HepG2 (cell line): Measurements from ENCODE around the gene CHN1. TPM values are rescaled to one million over a fixed set of nuclear protein-coding genes. Genes with fewer than 3 reads are reported as not detected.
A peak's percentile ranks its signal among the peaks of the same experiment; 100 is the strongest.

Experiments used
- CCDC6 ChIP-seq: sonication (generic); formaldehyde crosslinking; IDR thresholded peaks from 2 replicates; pipeline ENCODE4 v1.8.1; 2022; ENCODE audit warnings: mild to moderate bottlenecking, missing genetic modification reagents, moderate library complexity
- CREBL2 ChIP-seq: sonication (generic); formaldehyde crosslinking; IDR thresholded peaks from 2 replicates; pipeline ENCODE4 v1.8.1; 2023; ENCODE audit warnings: missing genetic modification reagents, mild to moderate bottlenecking, borderline replicate concordance
- EHMT2 ChIP-seq: fragments of 200-600 bp; sonication (generic); IDR thresholded peaks from 2 replicates; pipeline ENCODE4 v1.7.0; 2017; ENCODE audit warnings: antibody characterized with exemption, low read depth, low read length, borderline replicate concordance
- IRX3 ChIP-seq: sonication (generic); formaldehyde crosslinking; IDR thresholded peaks from 2 replicates; pipeline ENCODE4 v1.8.1; 2023; ENCODE audit warnings: mild to moderate bottlenecking, low read depth, missing genetic modification reagents, borderline replicate concordance
- MYNN ChIP-seq: sonication (generic); formaldehyde crosslinking; IDR thresholded peaks from 2 replicates; pipeline ENCODE4 v1.4.0; 2020; ENCODE audit warnings: mild to moderate bottlenecking, low read depth, missing genetic modification reagents
- NFE2 ChIP-seq: sonication (generic); formaldehyde crosslinking; IDR thresholded peaks from 2 replicates; pipeline ENCODE4 v1.4.0; 2020; ENCODE audit warnings: missing genetic modification reagents
- SKI ChIP-seq: fragments of 450-650 bp; IDR thresholded peaks from one replicate; pipeline ENCODE4 v1.6.1; 2018; ENCODE audit warnings: mild to moderate bottlenecking; ENCODE audit not compliant: partially characterized antibody
- SMAD3 ChIP-seq: sonication (generic); formaldehyde crosslinking; IDR thresholded peaks from 2 replicates; pipeline ENCODE4 v1.4.0; 2020; ENCODE audit warnings: missing genetic modification reagents
- SNAPC2 ChIP-seq: sonication (generic); formaldehyde crosslinking; IDR thresholded peaks from 2 replicates; pipeline ENCODE4 v1.8.1; 2022; ENCODE audit warnings: mild to moderate bottlenecking, missing genetic modification reagents
- YEATS4 ChIP-seq: sonication (generic); formaldehyde crosslinking; IDR thresholded peaks from 2 replicates; pipeline ENCODE4 v1.4.0; 2020; ENCODE audit warnings: missing genetic modification reagents, borderline replicate concordance
- ZNF263 ChIP-seq: sonication (generic); formaldehyde crosslinking; IDR thresholded peaks from 2 replicates; pipeline ENCODE4 v1.4.0; 2020; ENCODE audit warnings: missing genetic modification reagents
- ZNF740 ChIP-seq: sonication (generic); formaldehyde crosslinking; IDR thresholded peaks from 2 replicates; pipeline ENCODE4 v1.4.0; 2020; ENCODE audit warnings: missing genetic modification reagents
- polyA plus RNA-seq, 8 experiments: library from polyadenylated mRNA; depleted of rRNA in 3 of 8; stranded (reverse) in 7 of 8; unstranded in 1 of 8; fragments of >200 nt; fragmentation: Illumina TruSeq in 4 of 8; extraction: Trizol in 4 of 8; gene quantifications; 2 replicates each; pipeline versions ENCODE4 v1.2.1 to v1.2.3, GENCODE V29; 2011 to 2016; ENCODE audit warnings: low read depth in 4 of 8, missing spikeins in 1 of 8, mixed read lengths in 1 of 8; ENCODE audit not compliant: insufficient read depth in 1 of 8
- total RNA-seq, 5 experiments: library from RNA; depleted of rRNA; stranded (reverse); fragments of >200 nt; fragmentation: Illumina TruSeq; extraction: Trizol; gene quantifications; 2 replicates each; pipeline ENCODE4 v1.2.3, GENCODE V29; 2016; ENCODE audit warnings: low read depth in 1 of 5
- TF ChIP-seq, protein P1 (sequence below): IDR thresholded peaks from 2 replicates; pipeline ENCODE4 v1.6.1; 2016; ENCODE audit warnings: low read depth, control low read depth
- TF ChIP-seq, protein P2 (sequence below): IDR thresholded peaks from 2 replicates; pipeline ENCODE4 v1.4.0; 2020; ENCODE audit warnings: mild to moderate bottlenecking, missing genetic modification reagents
- TF ChIP-seq, protein P3 (sequence below): sonication (generic); formaldehyde crosslinking; IDR thresholded peaks from 2 replicates; pipeline ENCODE4 v1.4.0; 2020; ENCODE audit warnings: missing genetic modification reagents, mild to moderate bottlenecking, borderline replicate concordance
- TF ChIP-seq, protein P4 (sequence below): sonication (generic); formaldehyde crosslinking; IDR thresholded peaks from 2 replicates; pipeline ENCODE4 v1.4.0; 2020; ENCODE audit warnings: missing genetic modification reagents, borderline replicate concordance

CHN1 gene
- total and polyA plus RNA-seq, 2 of the 13 experiments (the other 11 are each of a cell fraction or from before 2014, with no cell fraction given), result 2.8 to 3.5 TPM

GRCh38 chr2:175004980-175005732 lies at the start of gene CHN1 (continued):
- TF ChIP-seq, protein P1, sequence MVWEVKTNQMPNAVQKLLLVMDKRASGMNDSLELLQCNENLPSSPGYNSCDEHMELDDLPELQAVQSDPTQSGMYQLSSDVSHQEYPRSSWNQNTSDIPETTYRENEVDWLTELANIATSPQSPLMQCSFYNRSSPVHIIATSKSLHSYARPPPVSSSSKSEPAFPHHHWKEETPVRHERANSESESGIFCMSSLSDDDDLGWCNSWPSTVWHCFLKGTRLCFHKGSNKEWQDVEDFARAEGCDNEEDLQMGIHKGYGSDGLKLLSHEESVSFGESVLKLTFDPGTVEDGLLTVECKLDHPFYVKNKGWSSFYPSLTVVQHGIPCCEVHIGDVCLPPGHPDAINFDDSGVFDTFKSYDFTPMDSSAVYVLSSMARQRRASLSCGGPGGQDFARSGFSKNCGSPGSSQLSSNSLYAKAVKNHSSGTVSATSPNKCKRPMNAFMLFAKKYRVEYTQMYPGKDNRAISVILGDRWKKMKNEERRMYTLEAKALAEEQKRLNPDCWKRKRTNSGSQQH (CRISPR knock-in tag), result no peak
- no peak for TF ChIP-seq MYNN (CRISPR knock-in tag)
- TF ChIP-seq YEATS4, result peak; percentile 67; the same call in 1 of the 2 replicates
- no peak for TF ChIP-seq CREBL2 (CRISPR knock-in tag)
- TF ChIP-seq NFE2, result no peak
- TF ChIP-seq, protein P2, sequence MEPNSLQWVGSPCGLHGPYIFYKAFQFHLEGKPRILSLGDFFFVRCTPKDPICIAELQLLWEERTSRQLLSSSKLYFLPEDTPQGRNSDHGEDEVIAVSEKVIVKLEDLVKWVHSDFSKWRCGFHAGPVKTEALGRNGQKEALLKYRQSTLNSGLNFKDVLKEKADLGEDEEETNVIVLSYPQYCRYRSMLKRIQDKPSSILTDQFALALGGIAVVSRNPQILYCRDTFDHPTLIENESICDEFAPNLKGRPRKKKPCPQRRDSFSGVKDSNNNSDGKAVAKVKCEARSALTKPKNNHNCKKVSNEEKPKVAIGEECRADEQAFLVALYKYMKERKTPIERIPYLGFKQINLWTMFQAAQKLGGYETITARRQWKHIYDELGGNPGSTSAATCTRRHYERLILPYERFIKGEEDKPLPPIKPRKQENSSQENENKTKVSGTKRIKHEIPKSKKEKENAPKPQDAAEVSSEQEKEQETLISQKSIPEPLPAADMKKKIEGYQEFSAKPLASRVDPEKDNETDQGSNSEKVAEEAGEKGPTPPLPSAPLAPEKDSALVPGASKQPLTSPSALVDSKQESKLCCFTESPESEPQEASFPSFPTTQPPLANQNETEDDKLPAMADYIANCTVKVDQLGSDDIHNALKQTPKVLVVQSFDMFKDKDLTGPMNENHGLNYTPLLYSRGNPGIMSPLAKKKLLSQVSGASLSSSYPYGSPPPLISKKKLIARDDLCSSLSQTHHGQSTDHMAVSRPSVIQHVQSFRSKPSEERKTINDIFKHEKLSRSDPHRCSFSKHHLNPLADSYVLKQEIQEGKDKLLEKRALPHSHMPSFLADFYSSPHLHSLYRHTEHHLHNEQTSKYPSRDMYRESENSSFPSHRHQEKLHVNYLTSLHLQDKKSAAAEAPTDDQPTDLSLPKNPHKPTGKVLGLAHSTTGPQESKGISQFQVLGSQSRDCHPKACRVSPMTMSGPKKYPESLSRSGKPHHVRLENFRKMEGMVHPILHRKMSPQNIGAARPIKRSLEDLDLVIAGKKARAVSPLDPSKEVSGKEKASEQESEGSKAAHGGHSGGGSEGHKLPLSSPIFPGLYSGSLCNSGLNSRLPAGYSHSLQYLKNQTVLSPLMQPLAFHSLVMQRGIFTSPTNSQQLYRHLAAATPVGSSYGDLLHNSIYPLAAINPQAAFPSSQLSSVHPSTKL (CRISPR knock-in tag), result no peak; the same call in 1 of the 2 replicates
- TF ChIP-seq ZNF740 (CRISPR knock-in tag), result no peak
- TF ChIP-seq, protein P3, sequence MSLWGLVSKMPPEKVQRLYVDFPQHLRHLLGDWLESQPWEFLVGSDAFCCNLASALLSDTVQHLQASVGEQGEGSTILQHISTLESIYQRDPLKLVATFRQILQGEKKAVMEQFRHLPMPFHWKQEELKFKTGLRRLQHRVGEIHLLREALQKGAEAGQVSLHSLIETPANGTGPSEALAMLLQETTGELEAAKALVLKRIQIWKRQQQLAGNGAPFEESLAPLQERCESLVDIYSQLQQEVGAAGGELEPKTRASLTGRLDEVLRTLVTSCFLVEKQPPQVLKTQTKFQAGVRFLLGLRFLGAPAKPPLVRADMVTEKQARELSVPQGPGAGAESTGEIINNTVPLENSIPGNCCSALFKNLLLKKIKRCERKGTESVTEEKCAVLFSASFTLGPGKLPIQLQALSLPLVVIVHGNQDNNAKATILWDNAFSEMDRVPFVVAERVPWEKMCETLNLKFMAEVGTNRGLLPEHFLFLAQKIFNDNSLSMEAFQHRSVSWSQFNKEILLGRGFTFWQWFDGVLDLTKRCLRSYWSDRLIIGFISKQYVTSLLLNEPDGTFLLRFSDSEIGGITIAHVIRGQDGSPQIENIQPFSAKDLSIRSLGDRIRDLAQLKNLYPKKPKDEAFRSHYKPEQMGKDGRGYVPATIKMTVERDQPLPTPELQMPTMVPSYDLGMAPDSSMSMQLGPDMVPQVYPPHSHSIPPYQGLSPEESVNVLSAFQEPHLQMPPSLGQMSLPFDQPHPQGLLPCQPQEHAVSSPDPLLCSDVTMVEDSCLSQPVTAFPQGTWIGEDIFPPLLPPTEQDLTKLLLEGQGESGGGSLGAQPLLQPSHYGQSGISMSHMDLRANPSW (CRISPR knock-in tag), result no peak
- TF ChIP-seq SNAPC2 (CRISPR knock-in tag), result no peak
- no peak for TF ChIP-seq SMAD3 (CRISPR knock-in tag)
- TF ChIP-seq, protein P4, sequence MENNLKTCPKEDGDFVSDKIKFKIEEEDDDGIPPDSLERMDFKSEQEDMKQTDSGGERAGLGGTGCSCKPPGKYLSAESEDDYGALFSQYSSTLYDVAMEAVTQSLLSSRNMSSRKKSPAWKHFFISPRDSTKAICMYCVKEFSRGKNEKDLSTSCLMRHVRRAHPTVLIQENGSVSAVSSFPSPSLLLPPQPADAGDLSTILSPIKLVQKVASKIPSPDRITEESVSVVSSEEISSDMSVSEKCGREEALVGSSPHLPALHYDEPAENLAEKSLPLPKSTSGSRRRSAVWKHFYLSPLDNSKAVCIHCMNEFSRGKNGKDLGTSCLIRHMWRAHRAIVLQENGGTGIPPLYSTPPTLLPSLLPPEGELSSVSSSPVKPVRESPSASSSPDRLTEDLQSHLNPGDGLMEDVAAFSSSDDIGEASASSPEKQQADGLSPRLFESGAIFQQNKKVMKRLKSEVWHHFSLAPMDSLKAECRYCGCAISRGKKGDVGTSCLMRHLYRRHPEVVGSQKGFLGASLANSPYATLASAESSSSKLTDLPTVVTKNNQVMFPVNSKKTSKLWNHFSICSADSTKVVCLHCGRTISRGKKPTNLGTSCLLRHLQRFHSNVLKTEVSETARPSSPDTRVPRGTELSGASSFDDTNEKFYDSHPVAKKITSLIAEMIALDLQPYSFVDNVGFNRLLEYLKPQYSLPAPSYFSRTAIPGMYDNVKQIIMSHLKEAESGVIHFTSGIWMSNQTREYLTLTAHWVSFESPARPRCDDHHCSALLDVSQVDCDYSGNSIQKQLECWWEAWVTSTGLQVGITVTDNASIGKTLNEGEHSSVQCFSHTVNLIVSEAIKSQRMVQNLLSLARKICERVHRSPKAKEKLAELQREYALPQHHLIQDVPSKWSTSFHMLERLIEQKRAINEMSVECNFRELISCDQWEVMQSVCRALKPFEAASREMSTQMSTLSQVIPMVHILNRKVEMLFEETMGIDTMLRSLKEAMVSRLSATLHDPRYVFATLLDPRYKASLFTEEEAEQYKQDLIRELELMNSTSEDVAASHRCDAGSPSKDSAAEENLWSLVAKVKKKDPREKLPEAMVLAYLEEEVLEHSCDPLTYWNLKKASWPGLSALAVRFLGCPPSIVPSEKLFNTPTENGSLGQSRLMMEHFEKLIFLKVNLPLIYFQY (CRISPR knock-in tag), result no peak
- peak; percentile 30 for TF ChIP-seq SKI
- TF ChIP-seq ZNF263 (CRISPR knock-in tag), result peak; percentile 79
- TF ChIP-seq EHMT2, result no peak
- TF ChIP-seq CCDC6 (CRISPR knock-in tag), result no peak; the same call in 1 of the 2 replicates
- TF ChIP-seq IRX3 (CRISPR knock-in tag), result no peak
